ENCODE measurements around the gene KIF5C. TPM values are rescaled to one million over a fixed set of nuclear protein-coding genes. Genes with fewer than 3 reads are reported as not detected.

The KIF5C gene
- total RNA-seq, 1 donor from 2014 or later = 0.49 TPM

DNA sequence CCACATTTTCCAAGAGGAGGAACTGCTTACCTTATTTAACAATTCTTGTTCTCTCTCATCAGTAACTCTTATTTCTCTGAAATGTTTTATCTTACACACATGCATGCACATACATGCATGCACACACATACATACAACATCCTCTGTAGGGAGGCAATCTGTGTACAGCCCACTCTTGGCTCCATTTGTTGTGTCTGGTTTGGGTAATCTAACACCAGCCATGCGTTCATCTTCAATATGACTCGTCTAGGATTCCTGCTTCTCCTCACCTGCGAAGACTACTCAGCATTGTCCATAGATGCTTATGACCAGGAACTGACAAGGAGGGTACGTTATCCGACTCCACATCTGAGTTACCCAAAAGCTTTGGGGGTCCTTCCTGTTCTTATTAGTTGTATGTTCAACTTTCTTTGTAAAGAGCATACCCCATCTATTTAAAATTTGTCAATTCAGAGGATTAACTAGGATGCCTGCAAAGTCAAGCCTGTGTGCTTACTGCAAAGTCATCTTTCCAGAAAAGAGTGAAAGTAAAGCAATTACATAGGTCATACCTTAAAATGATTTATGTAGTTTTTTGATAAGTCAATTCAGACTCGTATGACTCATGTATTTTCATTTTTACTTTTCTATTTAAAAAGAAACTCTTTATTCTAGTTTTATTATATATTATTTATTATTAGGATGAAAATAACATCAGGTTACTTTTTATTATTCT lies 181.7 kb downstream of the KIF5C start:
- Histone ChIP-seq H3K4me3 (no peak overlapping the region), H3K36me3 (no peaks in the 10 kb centered on the region), H3K27ac (no peak overlapping the region), H3K27me3 (no peaks in the 10 kb centered on the region), H3K4me1 (no peaks in the 10 kb centered on the region), H3K9me3 (no peaks in the 10 kb centered on the region)
- intact Hi-C loops (cut with DNase I) = no loop called here
- TF ChIP-seq, protein P1, sequence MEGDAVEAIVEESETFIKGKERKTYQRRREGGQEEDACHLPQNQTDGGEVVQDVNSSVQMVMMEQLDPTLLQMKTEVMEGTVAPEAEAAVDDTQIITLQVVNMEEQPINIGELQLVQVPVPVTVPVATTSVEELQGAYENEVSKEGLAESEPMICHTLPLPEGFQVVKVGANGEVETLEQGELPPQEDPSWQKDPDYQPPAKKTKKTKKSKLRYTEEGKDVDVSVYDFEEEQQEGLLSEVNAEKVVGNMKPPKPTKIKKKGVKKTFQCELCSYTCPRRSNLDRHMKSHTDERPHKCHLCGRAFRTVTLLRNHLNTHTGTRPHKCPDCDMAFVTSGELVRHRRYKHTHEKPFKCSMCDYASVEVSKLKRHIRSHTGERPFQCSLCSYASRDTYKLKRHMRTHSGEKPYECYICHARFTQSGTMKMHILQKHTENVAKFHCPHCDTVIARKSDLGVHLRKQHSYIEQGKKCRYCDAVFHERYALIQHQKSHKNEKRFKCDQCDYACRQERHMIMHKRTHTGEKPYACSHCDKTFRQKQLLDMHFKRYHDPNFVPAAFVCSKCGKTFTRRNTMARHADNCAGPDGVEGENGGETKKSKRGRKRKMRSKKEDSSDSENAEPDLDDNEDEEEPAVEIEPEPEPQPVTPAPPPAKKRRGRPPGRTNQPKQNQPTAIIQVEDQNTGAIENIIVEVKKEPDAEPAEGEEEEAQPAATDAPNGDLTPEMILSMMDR (IDR thresholded peaks at IDR 0.05) = no peak
- ATAC-seq (no peak), DNase-seq (no peak)

DNA sequence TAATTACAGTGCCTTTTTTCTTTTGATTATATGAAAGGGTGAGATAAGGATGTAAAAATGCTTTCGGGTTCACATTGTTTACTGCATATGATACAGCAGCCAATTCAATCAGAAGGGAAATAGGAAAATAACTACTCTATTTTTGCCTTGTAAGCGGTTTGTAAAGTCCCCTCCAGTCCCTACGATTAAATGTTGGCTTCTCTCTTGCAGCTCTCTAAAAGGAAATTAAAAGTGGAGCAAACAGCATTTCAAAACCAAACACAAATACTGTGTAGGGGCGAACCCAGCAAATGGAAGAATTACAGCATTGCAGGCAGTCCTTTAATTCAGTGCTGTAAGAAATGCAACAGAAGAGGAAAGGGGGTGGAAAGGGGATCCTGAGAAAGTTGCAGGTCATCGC lies 182.4 kb downstream of the KIF5C start:
- no peaks in the 10 kb centered on the region for H3K9me3 ChIP-seq

DNA sequence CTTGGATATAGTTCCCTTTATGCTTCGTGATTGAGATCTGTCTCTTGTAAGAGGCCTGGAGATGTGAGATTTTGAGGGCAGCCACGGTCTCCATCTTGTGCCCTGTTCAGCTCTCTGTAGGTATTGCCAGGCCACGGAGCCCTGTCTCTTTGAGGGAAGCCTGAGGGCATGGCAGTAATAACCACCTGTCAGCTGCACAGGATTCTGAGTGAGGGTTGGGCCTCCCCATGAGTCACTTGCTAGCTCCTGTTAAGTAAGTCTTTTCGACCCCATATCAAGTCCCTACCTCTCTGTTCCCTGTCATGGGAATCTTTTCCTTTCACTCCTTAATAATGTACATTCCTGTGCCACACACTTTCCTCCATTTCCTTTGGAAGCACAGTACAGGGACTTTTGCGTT lies 183.9 kb downstream of the KIF5C start:
- Histone ChIP-seq H3K9me3 (no peaks in the 10 kb centered on the region), H3K27me3 (no peaks in the 10 kb centered on the region), H3K4me3 (no peak overlapping the region), H3K4me1 (no peaks in the 10 kb centered on the region), H3K27ac (no peak overlapping the region), H3K36me3 (no peaks in the 10 kb centered on the region)
- DNase-seq (no peak), ATAC-seq (no peak)
- intact Hi-C loops (cut with DNase I) = no loop called here
- TF ChIP-seq, protein P1 (IDR thresholded peaks at IDR 0.05) = no peak

More for the DNA sequence above, 182.4 kb downstream of the KIF5C start:
- H3K4me1 ChIP-seq = no peaks in the 10 kb centered on the region
- DNase-seq (no peak), ATAC-seq (no peak)
- no peaks in the 10 kb centered on the region for H3K27me3 ChIP-seq
- TF ChIP-seq, protein P1 (IDR thresholded peaks at IDR 0.05) = no peak
- H3K36me3 ChIP-seq = no peaks in the 10 kb centered on the region
- H3K27ac ChIP-seq = no peak overlapping the region
- H3K4me3 ChIP-seq = no peak overlapping the region
- intact Hi-C loops (cut with DNase I) = no loop called here

DNA sequence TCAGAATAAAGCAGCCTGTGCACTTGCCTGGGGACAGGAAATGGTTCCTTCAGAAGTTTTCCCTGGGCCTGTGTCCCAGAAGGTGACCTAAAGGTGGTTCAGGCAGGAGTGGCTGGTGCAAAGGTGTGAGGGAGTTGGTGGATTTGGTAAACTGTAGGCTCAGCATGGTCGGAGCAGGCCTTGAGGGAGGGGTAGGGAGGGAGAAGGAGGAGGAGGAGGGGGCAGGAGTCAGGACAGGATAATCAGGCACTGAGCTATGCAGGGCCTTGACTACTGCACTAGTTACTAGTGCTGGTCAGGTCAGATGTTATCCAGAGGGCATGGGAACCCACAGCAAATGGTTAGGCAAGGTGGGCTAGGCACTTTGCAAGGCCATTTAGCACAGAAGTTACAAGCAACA lies 184.8 kb downstream of the KIF5C start:
- H3K9me3 ChIP-seq = no peaks in the 10 kb centered on the region
- intact Hi-C loops (cut with DNase I) = no loop called here
- no peaks in the 10 kb centered on the region for H3K27me3 ChIP-seq
- no peak for DNase-seq
- no peak overlapping the region for H3K27ac ChIP-seq
- TF ChIP-seq, protein P1 (IDR thresholded peaks at IDR 0.05) = no peak
- H3K4me3 ChIP-seq = no peak overlapping the region
- H3K36me3 ChIP-seq = no peaks in the 10 kb centered on the region
- H3K4me1 ChIP-seq = no peaks in the 10 kb centered on the region
- ATAC-seq = no peak

DNA sequence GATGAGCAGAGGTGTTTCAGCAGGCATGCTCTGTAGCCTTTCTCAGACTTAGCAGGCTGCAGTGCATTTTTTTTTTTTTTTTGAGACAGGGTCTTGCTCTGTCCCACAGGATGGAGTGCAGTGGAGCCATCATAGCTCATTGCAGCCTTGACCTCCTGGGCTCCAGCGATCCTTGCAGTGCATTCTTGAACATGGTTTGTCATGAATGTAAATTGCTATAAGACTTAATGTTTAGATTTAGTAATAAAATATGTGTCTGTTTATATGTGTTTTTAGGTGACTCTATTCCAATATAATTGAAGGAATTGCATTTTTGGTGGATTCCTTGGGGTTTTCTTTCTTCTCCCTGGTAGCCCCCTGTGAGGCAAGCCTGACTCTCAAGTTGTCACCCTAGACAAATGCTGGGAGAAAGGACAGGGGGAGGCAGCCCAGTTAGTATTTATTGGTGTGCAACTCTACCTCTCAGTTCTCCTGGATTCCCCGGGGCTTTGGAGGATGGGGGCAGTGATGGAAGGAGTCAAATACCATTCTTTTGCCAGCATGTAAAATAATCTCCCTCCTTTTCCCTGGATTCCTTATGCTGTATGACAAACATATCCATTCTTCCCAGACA lies 186.2 kb downstream of the KIF5C start:
- no peak overlapping the region for H3K4me3 ChIP-seq
- H3K27me3 ChIP-seq = no peaks in the 10 kb centered on the region
- ATAC-seq (no peak), DNase-seq (no peak)
- no peaks in the 10 kb centered on the region for H3K4me1 ChIP-seq
- intact Hi-C loops (cut with DNase I) = no loop called here
- no peaks in the 10 kb centered on the region for H3K9me3 ChIP-seq
- H3K36me3 ChIP-seq = no peaks in the 10 kb centered on the region
- TF ChIP-seq, protein P1 (IDR thresholded peaks at IDR 0.05) = no peak
- H3K27ac ChIP-seq = no peak overlapping the region
